Activated CD8-positive, alpha-beta memory T cell treated with anti-CD3 and anti-CD28 coated beads, Interleukin-2, amount 50 U/mL, for 4 hours (primary cell): ENCODE results near the gene TFIP11.
A peak's percentile ranks its signal among the peaks of the same experiment; 100 is the strongest.

Experiments used
- DNase-seq: peaks from one replicate; pipeline ENCODE4 v3.0.0-alpha.2; 2020

The TFIP11 gene

GRCh38 chr22:26476705-26477340 is 35.5 kb downstream of the TFIP11 start:
- DNase-seq, result no peak

- DNase-seq, result no peak
Observed at GRCh38 chr22:26474682-26475081, 37.6 kb downstream of the TFIP11 start.

- DNase-seq, result no peak
Observed at GRCh38 chr22:26471522-26471921, 40.8 kb downstream of the TFIP11 start.

- DNase-seq, result no peak
Observed at GRCh38 chr22:26470807-26471206, 41.5 kb downstream of the TFIP11 start.

GRCh38 chr22:26466196-26466595 is 46.1 kb downstream of the TFIP11 start:
- no peak for DNase-seq

- DNase-seq, result no peak
Observed at GRCh38 chr22:26464312-26464711, 48.0 kb downstream of the TFIP11 start.

- DNase-seq, result no peak
Observed at GRCh38 chr22:26463688-26464087, 48.6 kb downstream of the TFIP11 start.

- DNase-seq, result no peak
Observed at GRCh38 chr22:26463101-26463661, 49.1 kb downstream of the TFIP11 start.

- no peak for DNase-seq
Observed at GRCh38 chr22:26462641-26463040, 49.6 kb downstream of the TFIP11 start.

- no peak for DNase-seq
Observed at GRCh38 chr22:26462051-26462450, 50.2 kb downstream of the TFIP11 start.

- peak; percentile 49 for DNase-seq
Observed at GRCh38 chr22:26461188-26461810, 51.0 kb downstream of the TFIP11 start.

- DNase-seq, result no peak
Observed at GRCh38 chr22:26460202-26460601, 52.1 kb downstream of the TFIP11 start.

GRCh38 chr22:26457661-26458272 is 54.5 kb downstream of the TFIP11 start:
- DNase-seq, result no peak

GRCh38 chr22:26453812-26454500 is 58.3 kb downstream of the TFIP11 start:
- no peak for DNase-seq

- DNase-seq, result no peak
Observed at GRCh38 chr22:26453216-26453615, 59.1 kb downstream of the TFIP11 start.

- DNase-seq, result no peak
Observed at GRCh38 chr22:26452236-26453016, 59.8 kb downstream of the TFIP11 start.

- DNase-seq, result no peak
Observed at GRCh38 chr22:26450453-26451185, 61.7 kb downstream of the TFIP11 start.

- DNase-seq, result no peak
Observed at GRCh38 chr22:26448941-26449340, 63.3 kb downstream of the TFIP11 start.

GRCh38 chr22:26448334-26448733 is 63.9 kb downstream of the TFIP11 start:
- DNase-seq, result no peak

GRCh38 chr22:26447584-26448329 is 64.5 kb downstream of the TFIP11 start:
- no peak for DNase-seq
